Ovary (tissue), 3 donors: ENCODE results near the gene LDLRAD4.

Source experiments
- CTCF ChIP-seq, 3 donors: fragments of 450-650 bp in 2 of 3; fragments of 200-600 bp in 1 of 3; IDR thresholded peaks; one replicate each; pipeline versions ENCODE4 v1.5.1 to v1.8.0; 2016 to 2022; ENCODE audit warnings: antibody characterized with exemption in 3 of 3, mild to moderate bottlenecking in 1 of 3
- POLR2A ChIP-seq: fragments of 450-650 bp; IDR thresholded peaks from one replicate; pipeline ENCODE4 v1.6.1; 2017; ENCODE audit warnings: antibody characterized with exemption, mild to moderate bottlenecking, moderate library complexity
- donor health status: DM: no; HTN: no; CAD: no.

- TF ChIP-seq POLR2A (no peak), CTCF (IDR thresholded peaks at IDR 0.05) (no peak)
Observed at GRCh38 chr18:13357289-13357688, 138.7 kb downstream of the LDLRAD4 start.
